HCT116 (cell line): Measurements from ENCODE around the gene CNTNAP2. TPM values are rescaled to one million over a fixed set of nuclear protein-coding genes. Genes with fewer than 3 reads are reported as not detected.

Source experiments
- ATAC-seq: fragments of 200-7000 bp; cut with Tn5 transposase; 2 replicates; pipeline ENCODE4 v1.9.1; 2020; ENCODE audit warnings: mild to moderate bottlenecking, moderate library complexity
- BruUV-seq: library from RNA; stranded (reverse); fragments of 400-500 nt; replicated peaks from 2 replicates; lab custom pipeline; 2021; lab: Mats Ljungman, UMichigan
- CTCF ChIA-PET: fragments of 300-600 bp; sonication (Branson Sonifier 250); formaldehyde crosslinking; loops from one replicate; lab custom pipeline; 2021; ENCODE audit warnings: antibody characterized with exemption; lab: Charles Lee
- POLR2A ChIA-PET: fragments of 300-600, 350-600 bp; sonication (Branson Sonifier 250); formaldehyde crosslinking; loops from one replicate; lab custom pipeline; 2021; ENCODE audit warnings: antibody characterized with exemption; lab: Charles Lee
- RAD21 ChIA-PET, 2 experiments: fragments of 300-600 bp; sonication (Branson Sonifier 250); formaldehyde crosslinking; loops; one replicate each; lab custom pipeline; 2023; ENCODE audit warnings: low total read pairs in 2 of 2; ENCODE audit not compliant: uncharacterized antibody in 2 of 2, unreplicated experiment in 2 of 2, low non-redundant PET in 1 of 2; lab: Charles Lee
- DNase-seq: peaks from one replicate; pipeline ENCODE4 v3.0.0-alpha.2; 2010; ENCODE audit warnings: low read depth, low spot score
- H2AFZ ChIP-seq: fragments of 200-600 bp; shearing (Covaris generic), sonication (generic); 2 replicates; pipeline ENCODE4 v1.6.1; 2017; ENCODE audit warnings: low read depth, mixed run types, mixed read lengths, antibody characterized with exemption, low read length; ENCODE audit not compliant: poor library complexity, severe bottlenecking
- H3K27ac ChIP-seq: 2 replicates; pipeline ENCODE4 v1.5.1; 2012; ENCODE audit warnings: low read depth, low read length
- H3K27me3 ChIP-seq: fragments of 200-600 bp; sonication (generic); 2 replicates; pipeline ENCODE4 v1.6.1; 2016; ENCODE audit warnings: mixed run types, low read length, mixed read lengths; ENCODE audit not compliant: insufficient read depth
- H3K36me3 ChIP-seq, 2 experiments: fragments of 200-500 bp in 1 of 2; fragments of 200-600 bp in 1 of 2; sonication (Bioruptor generic) in 1 of 2; sonication (generic) in 1 of 2; 2 replicates each; pipeline versions ENCODE4 v1.5.1 to v1.6.1; 2014 to 2016; ENCODE audit warnings: low read length in 2 of 2, inconsistent platforms in 1 of 2, mixed read lengths in 1 of 2, mixed run types in 1 of 2; ENCODE audit not compliant: insufficient read depth in 2 of 2, control insufficient read depth in 1 of 2
- H3K4me1 ChIP-seq, 2 experiments: fragments of 200-600 bp in 1 of 2; sonication (generic) in 1 of 2; 2 replicates each; pipeline versions ENCODE4 v1.5.1 to v1.6.1; 2012 to 2017; ENCODE audit warnings: low read length in 2 of 2, inconsistent platforms in 1 of 2, mild to moderate bottlenecking in 1 of 2, mixed read lengths in 1 of 2, mixed run types in 1 of 2, moderate library complexity in 1 of 2; ENCODE audit not compliant: insufficient read depth in 2 of 2, control insufficient read depth in 1 of 2
- H3K4me2 ChIP-seq: fragments of 200-600 bp; sonication (generic); 2 replicates; pipeline ENCODE4 v1.6.1; 2017; ENCODE audit warnings: mixed run types, low read length, mixed read lengths
- H3K4me3 ChIP-seq, 2 experiments: fragments of 200-600 bp in 1 of 2; sonication (generic) in 1 of 2; replicated peaks in 1 of 2; 2 replicates each; pipeline ENCODE4 v1.5.1; 2011 to 2016; ENCODE audit warnings: low read length in 2 of 2, control low read depth in 1 of 2, low read depth in 1 of 2, mild to moderate bottlenecking in 1 of 2, mixed read lengths in 1 of 2, mixed run types in 1 of 2
- H3K79me2 ChIP-seq: fragments of 200-600 bp; sonication (generic); 2 replicates; pipeline ENCODE4 v1.6.1; 2017; ENCODE audit warnings: mild to moderate bottlenecking, mixed run types, low read length, moderate library complexity, mixed read lengths; ENCODE audit not compliant: insufficient read depth
- H3K9ac ChIP-seq: fragments of 200-600 bp; sonication (generic); 2 replicates; pipeline ENCODE4 v1.6.1; 2016; ENCODE audit warnings: low read length, mixed read lengths
- H3K9me2 ChIP-seq: fragments of 200-600 bp; sonication (generic), shearing (Covaris generic); 2 replicates; pipeline ENCODE4 v1.6.1; 2017; ENCODE audit warnings: mixed run types, mild to moderate bottlenecking, moderate library complexity; ENCODE audit not compliant: insufficient read depth
- H3K9me3 ChIP-seq, 2 experiments: fragments of 200-500 bp in 1 of 2; fragments of 200-600 bp in 1 of 2; sonication (Bioruptor generic) in 1 of 2; sonication (generic) in 1 of 2; 2 replicates each; pipeline ENCODE4 v1.6.1; 2014 to 2017; ENCODE audit warnings: low read length in 2 of 2, mixed read lengths in 2 of 2, inconsistent platforms in 1 of 2, low read depth in 1 of 2, mild to moderate bottlenecking in 1 of 2, mixed run types in 1 of 2, moderate library complexity in 1 of 2; ENCODE audit not compliant: control insufficient read depth in 1 of 2, insufficient read depth in 1 of 2
- H4K20me1 ChIP-seq: fragments of 200-600 bp; sonication (generic), shearing (Covaris generic); 2 replicates; pipeline ENCODE4 v1.6.1; 2017; ENCODE audit warnings: mixed run types, mild to moderate bottlenecking, moderate library complexity; ENCODE audit not compliant: insufficient read depth
- ATF3 ChIP-seq: IDR thresholded peaks from 2 replicates; pipeline ENCODE4 v1.6.1; 2012
- CBX3 ChIP-seq: IDR thresholded peaks from 2 replicates; pipeline ENCODE4 v1.6.1; 2012; ENCODE audit warnings: low read depth
- CEBPB ChIP-seq: IDR thresholded peaks from 2 replicates; pipeline ENCODE4 v1.6.1; 2012; ENCODE audit warnings: low read depth
- CTCF ChIP-seq, 3 experiments: fragments of 200-600 bp in 1 of 3; sonication (generic) in 1 of 3; IDR thresholded peaks in 2 of 3; conservative IDR thresholded peaks in 1 of 3; 2 replicates each; pipeline ENCODE4 v1.5.1; 2012 to 2017; ENCODE audit warnings: low read depth in 2 of 3, low read length in 2 of 3, antibody characterized with exemption in 1 of 3, borderline replicate concordance in 1 of 3, control low read depth in 1 of 3, mild to moderate bottlenecking in 1 of 3, mixed read lengths in 1 of 3, mixed run types in 1 of 3, moderate library complexity in 1 of 3; ENCODE audit not compliant: insufficient read depth in 1 of 3
- ELF1 ChIP-seq: IDR thresholded peaks from 2 replicates; pipeline ENCODE4 v1.6.1; 2012; ENCODE audit warnings: low read depth, borderline replicate concordance
- FOSL1 ChIP-seq: IDR thresholded peaks from 2 replicates; pipeline ENCODE4 v1.6.1; 2012; ENCODE audit warnings: low read depth
- JUND ChIP-seq: IDR thresholded peaks from 2 replicates; pipeline ENCODE4 v1.6.1; 2012
- MAX ChIP-seq: IDR thresholded peaks from 2 replicates; pipeline ENCODE4 v1.6.1; 2012
- POLR2A ChIP-seq: IDR thresholded peaks from 2 replicates; pipeline ENCODE4 v1.7.0; 2011; ENCODE audit warnings: borderline replicate concordance; ENCODE audit not compliant: insufficient read depth, insufficient read length; ENCODE audit errors: extremely low read depth
- POLR2AphosphoS5 ChIP-seq: IDR thresholded peaks from 2 replicates; pipeline ENCODE4 v1.6.1; 2011; ENCODE audit warnings: mild to moderate bottlenecking, low read depth, low read length, moderate library complexity
- RAD21 ChIP-seq: IDR thresholded peaks from 2 replicates; pipeline ENCODE4 v1.6.1; 2012; ENCODE audit warnings: low read depth, mild to moderate bottlenecking
- REST ChIP-seq: IDR thresholded peaks from 2 replicates; pipeline ENCODE4 v1.6.1; 2012; ENCODE audit warnings: low read depth
- SIN3A ChIP-seq: IDR thresholded peaks from 2 replicates; pipeline ENCODE4 v1.6.1; 2012; ENCODE audit warnings: low read depth
- SP1 ChIP-seq: IDR thresholded peaks from 2 replicates; pipeline ENCODE4 v1.6.1; 2012; ENCODE audit warnings: low read depth
- SRF ChIP-seq: IDR thresholded peaks from 2 replicates; pipeline ENCODE4 v1.6.1; 2012; ENCODE audit warnings: low read depth
- TCF7L2 ChIP-seq: IDR thresholded peaks from 2 replicates; pipeline ENCODE4 v1.7.0; 2011; ENCODE audit warnings: borderline replicate concordance, inconsistent platforms; ENCODE audit not compliant: insufficient read depth, insufficient read length; ENCODE audit errors: extremely low read depth
- YY1 ChIP-seq: IDR thresholded peaks from 2 replicates; pipeline ENCODE4 v1.6.1; 2011; ENCODE audit warnings: low read length, low read depth, moderate library complexity, mild to moderate bottlenecking; ENCODE audit not compliant: insufficient replicate concordance; ENCODE audit errors: extremely low read depth
- ZFX ChIP-seq: fragments of 450-650 bp; IDR thresholded peaks from 2 replicates; pipeline ENCODE4 v1.6.1; 2017
- ZNF274 ChIP-seq: fragments of 200-500 bp; sonication (Bioruptor generic); IDR thresholded peaks from 2 replicates; pipeline ENCODE4 v1.6.1; 2014; ENCODE audit warnings: mild to moderate bottlenecking, low read depth, low read length, inconsistent platforms
- intact Hi-C: fragments of 100-400 bp; cut with micrococcal nuclease; formaldehyde crosslinking; loops from 2 replicates; pipeline ENCODE4 v1.10.0; 2022
- total RNA-seq: library from RNA; stranded (reverse); gene quantifications from one replicate; pipeline ENCODE4 v1.2.1, GENCODE V29; 2021; ENCODE audit not compliant: unreplicated experiment
- TF ChIP-seq, protein P1 (sequence below): IDR thresholded peaks from 2 replicates; pipeline ENCODE4 v1.6.1; 2011; ENCODE audit warnings: mild to moderate bottlenecking, low read length, moderate library complexity; ENCODE audit not compliant: insufficient replicate concordance; ENCODE audit errors: extremely low read depth

CNTNAP2 gene
- total RNA-seq, 1 experiment from 2014 or later, result 0.37 TPM

DNA sequence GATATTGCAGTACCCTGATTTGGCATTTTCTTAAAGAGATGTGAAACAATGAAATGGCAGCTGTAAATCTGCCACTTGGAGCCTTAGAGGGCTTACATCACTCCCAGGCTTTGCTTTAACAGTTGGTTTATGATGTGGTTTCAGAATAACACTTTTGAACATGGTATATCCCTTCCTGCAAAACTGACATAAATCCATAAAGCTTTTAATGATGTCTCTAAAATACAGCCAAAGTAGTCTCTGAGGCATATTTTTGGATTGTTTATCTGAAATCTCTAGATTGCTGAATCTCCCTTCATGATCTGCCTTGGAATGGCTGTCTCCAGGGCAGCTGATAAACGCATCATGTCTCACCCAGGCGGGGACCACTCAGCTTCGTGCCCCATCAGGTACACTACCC is 2096.1 kb downstream of the CNTNAP2 start:
- no peak overlapping the region for H2AFZ ChIP-seq
- TF ChIP-seq SIN3A, result no peak
- TF ChIP-seq POLR2A, result no peak
- TF ChIP-seq YY1, result no peak
- no peak for TF ChIP-seq RAD21
- no peak for TF ChIP-seq ZFX
- no peak for TF ChIP-seq FOSL1
- no peak for TF ChIP-seq TCF7L2
- TF ChIP-seq JUND, result no peak
- TF ChIP-seq ATF3, result no peak
- TF ChIP-seq SRF, result no peak
- TF ChIP-seq, protein P1, sequence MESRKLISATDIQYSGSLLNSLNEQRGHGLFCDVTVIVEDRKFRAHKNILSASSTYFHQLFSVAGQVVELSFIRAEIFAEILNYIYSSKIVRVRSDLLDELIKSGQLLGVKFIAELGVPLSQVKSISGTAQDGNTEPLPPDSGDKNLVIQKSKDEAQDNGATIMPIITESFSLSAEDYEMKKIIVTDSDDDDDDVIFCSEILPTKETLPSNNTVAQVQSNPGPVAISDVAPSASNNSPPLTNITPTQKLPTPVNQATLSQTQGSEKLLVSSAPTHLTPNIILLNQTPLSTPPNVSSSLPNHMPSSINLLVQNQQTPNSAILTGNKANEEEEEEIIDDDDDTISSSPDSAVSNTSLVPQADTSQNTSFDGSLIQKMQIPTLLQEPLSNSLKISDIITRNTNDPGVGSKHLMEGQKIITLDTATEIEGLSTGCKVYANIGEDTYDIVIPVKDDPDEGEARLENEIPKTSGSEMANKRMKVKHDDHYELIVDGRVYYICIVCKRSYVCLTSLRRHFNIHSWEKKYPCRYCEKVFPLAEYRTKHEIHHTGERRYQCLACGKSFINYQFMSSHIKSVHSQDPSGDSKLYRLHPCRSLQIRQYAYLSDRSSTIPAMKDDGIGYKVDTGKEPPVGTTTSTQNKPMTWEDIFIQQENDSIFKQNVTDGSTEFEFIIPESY, result no peak
- no peak for TF ChIP-seq CBX3
- no peak for TF ChIP-seq REST
- no peak for TF ChIP-seq ELF1
- no peak for TF ChIP-seq CTCF (IDR thresholded peaks at IDR 0.05 in 2 of 3, conservative IDR thresholded peaks at IDR 0.05 in 1 of 3; ENCODE audit: borderline replicate concordance in 1 of 3, insufficient read depth in 1 of 3, low read depth in 2 of 3, low read length in 2 of 3)
- no peak for TF ChIP-seq CEBPB
- no peak for TF ChIP-seq MAX
- no peak for TF ChIP-seq ZNF274
- no peak for TF ChIP-seq SP1
- TF ChIP-seq POLR2AphosphoS5, result no peak
- ChIA-PET RAD21 (no interaction called here), CTCF (no interaction called here), POLR2A (no interaction called here)
- H3K4me1 ChIP-seq, result no peaks in the 10 kb centered on the region
- no peaks in the 10 kb centered on the region for H3K9me3 ChIP-seq
- H3K4me3 ChIP-seq, result no peak overlapping the region
- H3K27me3 ChIP-seq, result peaks cover 5% of the 10 kb centered on the region
- no peaks in the 10 kb centered on the region for H3K9me2 ChIP-seq
- no peak overlapping the region for H3K27ac ChIP-seq
- ATAC-seq, result no peak
- H3K9ac ChIP-seq, result no peak overlapping the region
- H3K79me2 ChIP-seq, result no peaks in the 10 kb centered on the region
- intact Hi-C loops, result no loop called here
- no peaks in the 10 kb centered on the region for H3K36me3 ChIP-seq
- no peaks in the 10 kb centered on the region for H4K20me1 ChIP-seq
- H3K4me2 ChIP-seq, result no peak overlapping the region
- no TSS peak for BruUV-seq
- no peak for DNase-seq
